ENCODE measurements around the gene PCDHA10. TPM values are rescaled to one million over a fixed set of nuclear protein-coding genes. Genes with fewer than 3 reads are reported as not detected.
A peak's percentile ranks its signal among the peaks of the same experiment; 100 is the strongest.

The PCDHA10 gene
- total RNA-seq, 1 experiment from 2014 or later, result 10.7 TPM

DNA sequence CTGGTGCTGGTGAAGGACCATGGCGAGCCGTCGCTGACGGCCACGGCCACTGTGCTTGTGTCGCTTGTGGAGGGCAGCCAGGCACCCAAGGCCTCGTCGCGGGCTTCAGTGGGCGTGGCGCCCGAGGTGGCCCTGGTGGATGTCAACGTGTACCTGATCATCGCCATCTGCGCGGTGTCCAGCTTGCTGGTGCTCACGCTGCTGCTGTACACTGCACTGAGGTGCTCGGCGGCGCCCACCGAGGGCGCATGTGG, 2.2 kb downstream of the PCDHA10 start:
- Histone ChIP-seq H3K4ac (ENCODE audit: low read depth, low read length) (no peak overlapping the region), H3K79me2 (ENCODE audit: insufficient read depth, low read length) (no peaks in the 10 kb centered on the region), H2BK20ac (ENCODE audit: low read depth, low read length, poor library complexity, severe bottlenecking) (no peak overlapping the region), H3K9me3 (ENCODE audit: control insufficient read depth, low read depth, low read length) (peaks cover 9% of the 10 kb centered on the region), H3K4me2 (ENCODE audit: insufficient read depth, insufficient read length, low read length) (no peak overlapping the region), H4K20me1 (ENCODE audit: control insufficient read depth, insufficient read depth, insufficient read length) (no peaks in the 10 kb centered on the region), H2BK15ac (ENCODE audit: low read depth, low read length) (no peak overlapping the region), H3K23ac (ENCODE audit: insufficient read length, low read depth, low read length) (no peak overlapping the region), H2BK5ac (ENCODE audit: insufficient read length, low read length) (no peak overlapping the region), H2AFZ (ENCODE audit: low read length) (no peak overlapping the region), H3K18ac (ENCODE audit: insufficient read length, low read depth, low read length) (no peak overlapping the region), H4K91ac (ENCODE audit: insufficient read length, low read depth, low read length) (no peak overlapping the region), H3K4me1 (ENCODE audit: insufficient read depth, low read length) (no peaks in the 10 kb centered on the region), H3K23me2 (ENCODE audit: insufficient read length, low read depth, low read length, poor library complexity, severe bottlenecking) (no peaks in the 10 kb centered on the region), H3K27me3 (ENCODE audit: insufficient read depth, low read length) (no peaks in the 10 kb centered on the region), H2BK12ac (ENCODE audit: insufficient read length, low read depth, low read length) (no peak overlapping the region), H3T11ph (ENCODE audit: low read length) (no peak overlapping the region), H3K27ac (ENCODE audit: insufficient read length, low read depth, low read length) (no peak overlapping the region), H4K5ac (ENCODE audit: insufficient read length, low read depth, low read length) (no peak overlapping the region), H2BK120ac (ENCODE audit: low read depth, low read length, poor library complexity, severe bottlenecking) (no peak overlapping the region), H3K79me1 (ENCODE audit: insufficient read depth, low read depth, low read length, poor library complexity, severe bottlenecking) (no peaks in the 10 kb centered on the region), H4K8ac (replicated peaks; ENCODE audit: insufficient read length, low read depth, low read length) (no peak overlapping the region), H3K56ac (ENCODE audit: insufficient read length, low read depth, low read length) (no peak overlapping the region), H3K14ac (ENCODE audit: insufficient read depth, low read length) (no peak overlapping the region), H2AK5ac (ENCODE audit: insufficient read length, low read length) (no peak overlapping the region), H3K9ac (ENCODE audit: extremely low read depth, insufficient read length, low read length) (no peak overlapping the region)
- H3K9me3 Mint-ChIP-seq, result peaks cover 34 to 48% of the 10 kb centered on the region in 2 experiments
- H3K27me3 Mint-ChIP-seq (ENCODE audit: low read depth), result no peaks in the 10 kb centered on the region
- H3K36me3 Mint-ChIP-seq (ENCODE audit: insufficient read depth in 1 of 3, low read depth in 3 of 3), result peaks cover 37 to 55% (median 39%) of the 10 kb centered on the region in 3 experiments
- no peak overlapping the region for H3K27ac Mint-ChIP-seq
- TF ChIP-seq, protein P1, sequence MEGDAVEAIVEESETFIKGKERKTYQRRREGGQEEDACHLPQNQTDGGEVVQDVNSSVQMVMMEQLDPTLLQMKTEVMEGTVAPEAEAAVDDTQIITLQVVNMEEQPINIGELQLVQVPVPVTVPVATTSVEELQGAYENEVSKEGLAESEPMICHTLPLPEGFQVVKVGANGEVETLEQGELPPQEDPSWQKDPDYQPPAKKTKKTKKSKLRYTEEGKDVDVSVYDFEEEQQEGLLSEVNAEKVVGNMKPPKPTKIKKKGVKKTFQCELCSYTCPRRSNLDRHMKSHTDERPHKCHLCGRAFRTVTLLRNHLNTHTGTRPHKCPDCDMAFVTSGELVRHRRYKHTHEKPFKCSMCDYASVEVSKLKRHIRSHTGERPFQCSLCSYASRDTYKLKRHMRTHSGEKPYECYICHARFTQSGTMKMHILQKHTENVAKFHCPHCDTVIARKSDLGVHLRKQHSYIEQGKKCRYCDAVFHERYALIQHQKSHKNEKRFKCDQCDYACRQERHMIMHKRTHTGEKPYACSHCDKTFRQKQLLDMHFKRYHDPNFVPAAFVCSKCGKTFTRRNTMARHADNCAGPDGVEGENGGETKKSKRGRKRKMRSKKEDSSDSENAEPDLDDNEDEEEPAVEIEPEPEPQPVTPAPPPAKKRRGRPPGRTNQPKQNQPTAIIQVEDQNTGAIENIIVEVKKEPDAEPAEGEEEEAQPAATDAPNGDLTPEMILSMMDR (conservative IDR thresholded peaks at IDR 0.05), result no peak
- H3K4me3 Mint-ChIP-seq, result peak overlapping the region in 1 of 2 experiments; percentile 36; a peak in 1 of 5 replicates
- H3K4me1 Mint-ChIP-seq, result peaks cover 6 to 13% of the 10 kb centered on the region in 2 experiments; a peak in 3 of 4 replicates
- no peak for DNase-seq
- no CpG with 5 or more reads among the region's 22 CpGs for WGBS (ENCODE audit: extremely low coverage, insufficient read length, low lambda C conversion rate)
